Ovary (tissue), 3 donors: ENCODE results near the gene EIF5.

Experiments used
- POLR2A ChIP-seq: fragments of 450-650 bp; IDR thresholded peaks from one replicate; pipeline ENCODE4 v1.6.1; 2017; ENCODE audit warnings: antibody characterized with exemption, mild to moderate bottlenecking, moderate library complexity
- TF ChIP-seq, protein P1 (sequence below), 3 donors: fragments of 450-650 bp in 2 of 3; fragments of 200-600 bp in 1 of 3; IDR thresholded peaks; one replicate each; pipeline versions ENCODE4 v1.5.1 to v1.8.0; 2016 to 2022; ENCODE audit warnings: antibody characterized with exemption in 3 of 3, mild to moderate bottlenecking in 1 of 3
- donor health status: DM: no; HTN: no; CAD: no.

DNA sequence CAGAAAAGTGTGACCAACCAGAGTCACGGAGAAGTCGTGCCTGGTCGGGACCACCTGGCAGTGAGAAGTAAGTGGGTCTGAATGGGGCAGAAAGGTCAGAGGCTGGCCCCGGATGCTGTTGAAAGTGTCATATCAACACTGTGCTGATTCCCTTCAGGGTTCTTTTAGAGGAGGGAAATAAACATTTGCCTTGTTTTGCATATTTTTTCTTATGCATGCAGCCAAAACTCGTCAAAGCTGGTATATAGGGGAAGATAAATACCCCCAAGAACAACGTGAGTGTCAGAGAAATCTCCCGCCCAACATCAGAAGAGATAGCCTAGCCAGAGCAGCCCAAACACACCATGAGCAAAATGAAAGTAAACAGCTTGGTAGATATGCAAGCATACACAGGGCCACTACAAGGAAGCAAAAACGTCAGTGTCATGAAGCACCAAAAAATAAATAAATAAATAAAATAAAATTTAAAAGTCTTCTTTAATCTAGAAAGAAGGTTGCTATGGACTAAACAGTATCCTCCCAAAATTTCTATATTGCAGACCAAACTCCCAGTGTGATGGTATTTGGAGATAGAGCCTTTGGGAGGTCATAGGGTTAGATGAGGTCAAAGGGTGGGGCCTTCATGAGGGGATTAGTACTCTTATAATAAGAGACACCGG, 22.1 kb downstream of the EIF5 start:
- TF ChIP-seq, protein P1, sequence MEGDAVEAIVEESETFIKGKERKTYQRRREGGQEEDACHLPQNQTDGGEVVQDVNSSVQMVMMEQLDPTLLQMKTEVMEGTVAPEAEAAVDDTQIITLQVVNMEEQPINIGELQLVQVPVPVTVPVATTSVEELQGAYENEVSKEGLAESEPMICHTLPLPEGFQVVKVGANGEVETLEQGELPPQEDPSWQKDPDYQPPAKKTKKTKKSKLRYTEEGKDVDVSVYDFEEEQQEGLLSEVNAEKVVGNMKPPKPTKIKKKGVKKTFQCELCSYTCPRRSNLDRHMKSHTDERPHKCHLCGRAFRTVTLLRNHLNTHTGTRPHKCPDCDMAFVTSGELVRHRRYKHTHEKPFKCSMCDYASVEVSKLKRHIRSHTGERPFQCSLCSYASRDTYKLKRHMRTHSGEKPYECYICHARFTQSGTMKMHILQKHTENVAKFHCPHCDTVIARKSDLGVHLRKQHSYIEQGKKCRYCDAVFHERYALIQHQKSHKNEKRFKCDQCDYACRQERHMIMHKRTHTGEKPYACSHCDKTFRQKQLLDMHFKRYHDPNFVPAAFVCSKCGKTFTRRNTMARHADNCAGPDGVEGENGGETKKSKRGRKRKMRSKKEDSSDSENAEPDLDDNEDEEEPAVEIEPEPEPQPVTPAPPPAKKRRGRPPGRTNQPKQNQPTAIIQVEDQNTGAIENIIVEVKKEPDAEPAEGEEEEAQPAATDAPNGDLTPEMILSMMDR (IDR thresholded peaks at IDR 0.05) = no peak
- no peak for TF ChIP-seq POLR2A
